IMR-90 (cell line): Measurements from ENCODE around the gene ELL3.

Experiments used
- CTCF ChIP-seq: conservative IDR thresholded peaks from 2 replicates; pipeline ENCODE4 v1.5.1; 2012; ENCODE audit warnings: mild to moderate bottlenecking, low read depth, low read length, improper control_type of control experiment
- MAZ ChIP-seq: IDR thresholded peaks from 2 replicates; pipeline ENCODE4 v1.6.1; 2012; ENCODE audit warnings: low read depth, mild to moderate bottlenecking, low read length, improper control_type of control experiment, moderate library complexity, borderline replicate concordance
- NFE2L2 ChIP-seq: fragments of 150-350 bp; IDR thresholded peaks from 2 replicates; pipeline ENCODE4 v1.6.1; 2016; ENCODE audit warnings: low read depth, mild to moderate bottlenecking, low read length
- POLR2A ChIP-seq: IDR thresholded peaks from 2 replicates; pipeline ENCODE4 v1.6.1; 2012; ENCODE audit warnings: mild to moderate bottlenecking, low read depth, low read length
- SMC3 ChIP-seq: fragments of 150-350 bp; IDR thresholded peaks from 2 replicates; pipeline ENCODE4 v1.6.1; 2016; ENCODE audit warnings: low read depth, mild to moderate bottlenecking, antibody characterized with exemption, low read length, moderate library complexity

- TF ChIP-seq POLR2A (no peak), SMC3 (no peak), CTCF (no peak), MAZ (no peak), NFE2L2 (no peak)
Observed at GRCh38 chr15:43776718-43777266, at the start of gene ELL3.
